Ureter (tissue), 1 donor: ENCODE results near the gene TBC1D30. TPM values are rescaled to one million over a fixed set of nuclear protein-coding genes. Genes with fewer than 3 reads are reported as not detected.

Experiments
- DNase-seq: peaks from one replicate; pipeline ENCODE4 v3.0.0-alpha.2; 2020; ENCODE audit warnings: low spot score
- total RNA-seq: library from RNA; stranded (reverse); gene quantifications from one replicate; pipeline ENCODE4 v1.2.4, GENCODE V29; 2023
- donor health status: DM: yes; HTN: yes; CAD: no.

Gene TBC1D30
- total RNA-seq, 1 donor from 2014 or later, result 24.2 TPM

DNA sequence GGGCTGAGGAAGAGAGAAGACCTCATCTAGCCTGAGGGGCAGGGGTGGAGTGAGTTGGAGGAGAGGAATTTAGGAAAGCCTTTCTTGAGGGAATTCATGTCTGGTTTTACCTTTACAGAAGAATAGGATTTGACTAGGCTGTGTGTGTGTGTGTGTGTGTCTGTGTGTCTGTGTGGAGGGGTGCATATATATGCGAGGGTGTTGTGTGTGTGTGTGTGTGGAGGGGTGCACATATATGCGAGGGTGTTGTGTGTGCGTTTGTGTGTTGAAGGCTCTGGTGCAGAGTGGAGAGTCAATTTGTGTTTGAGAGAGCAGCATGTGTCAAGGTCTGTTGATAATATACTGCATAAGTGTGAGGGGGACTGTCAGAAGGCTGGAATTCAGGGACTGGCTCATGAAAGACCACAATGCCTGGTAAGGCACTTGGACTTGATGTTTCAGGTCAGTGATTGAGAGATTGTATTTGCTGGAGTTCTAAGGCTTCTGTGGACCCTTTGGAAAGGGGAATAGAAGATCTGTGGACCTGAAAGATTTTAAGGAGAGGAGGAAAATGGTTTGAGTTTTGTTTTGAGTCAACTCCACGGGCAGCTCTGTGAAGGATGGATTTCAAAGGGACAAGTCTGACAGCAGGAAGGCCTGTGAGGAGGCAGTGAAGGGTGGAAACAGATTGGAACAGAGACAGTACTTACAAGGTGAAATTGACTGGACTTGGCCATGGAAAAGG lies 34.6 kb downstream of the TBC1D30 start:
- no peak for DNase-seq

DNA sequence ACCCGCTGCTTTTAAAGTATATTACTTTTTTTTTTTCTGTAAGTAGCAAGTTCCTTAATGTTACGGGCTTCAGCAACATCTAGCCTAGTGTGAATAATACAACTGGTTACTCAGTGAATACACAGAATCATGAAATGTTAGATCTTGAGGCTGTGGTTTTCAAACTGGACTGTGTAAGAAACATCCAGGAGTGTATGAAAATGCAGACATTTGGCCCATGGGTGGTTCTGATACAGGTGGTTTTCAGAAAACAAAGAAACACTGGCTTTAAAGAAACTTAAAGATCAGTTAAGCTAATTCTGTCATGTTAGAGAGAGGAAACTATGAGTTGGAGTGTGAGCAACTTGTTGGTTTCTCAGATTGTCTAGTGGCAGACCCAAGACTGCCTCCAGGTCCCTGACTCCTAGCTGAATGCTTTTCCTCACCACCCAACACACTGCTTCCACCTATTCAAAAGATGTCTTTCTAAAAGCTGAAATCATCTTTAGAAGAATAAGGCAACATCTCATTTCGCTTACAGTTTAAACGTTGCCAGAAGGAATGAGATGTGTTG lies 36.1 kb downstream of the TBC1D30 start:
- DNase-seq, result no peak

DNA sequence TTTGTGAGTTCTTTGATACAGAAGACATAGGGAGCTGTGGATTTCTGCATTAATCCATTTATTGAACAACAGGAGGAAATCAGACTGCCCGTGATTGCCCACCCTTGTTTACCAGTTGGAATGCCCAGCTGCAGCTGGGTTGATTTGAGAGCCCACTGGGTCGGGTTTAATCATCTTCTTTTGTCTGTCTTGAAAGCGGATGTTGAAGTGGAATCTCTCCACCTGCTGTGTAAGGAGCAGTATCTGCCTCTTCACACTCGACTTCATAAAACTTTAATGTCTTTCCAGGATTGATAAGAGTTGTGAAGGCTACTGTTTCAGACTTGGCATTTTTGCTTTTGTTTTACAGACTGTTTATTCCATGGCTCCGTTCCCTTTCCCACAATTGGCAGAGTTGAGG lies 39.9 kb downstream of the TBC1D30 start:
- no peak for DNase-seq

DNA sequence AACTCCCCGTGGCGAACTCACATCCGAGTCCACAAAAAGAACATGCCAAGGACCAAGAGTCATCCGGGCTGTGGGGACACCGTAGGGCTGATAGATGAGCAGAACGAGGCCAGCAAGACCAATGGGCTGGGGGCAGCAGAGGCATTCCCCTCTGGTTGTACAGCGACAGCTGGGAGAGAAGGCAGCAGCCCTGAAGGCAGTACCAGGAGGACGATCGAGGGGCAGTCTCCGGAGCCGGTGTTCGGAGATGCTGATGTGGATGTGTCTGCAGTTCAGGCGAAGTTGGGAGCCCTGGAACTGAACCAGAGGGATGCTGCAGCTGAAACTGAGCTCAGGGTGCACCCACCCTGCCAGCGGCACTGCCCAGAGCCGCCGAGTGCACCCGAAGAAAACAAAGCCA lies 50.7 kb downstream of the TBC1D30 start:
- no peak for DNase-seq

DNA sequence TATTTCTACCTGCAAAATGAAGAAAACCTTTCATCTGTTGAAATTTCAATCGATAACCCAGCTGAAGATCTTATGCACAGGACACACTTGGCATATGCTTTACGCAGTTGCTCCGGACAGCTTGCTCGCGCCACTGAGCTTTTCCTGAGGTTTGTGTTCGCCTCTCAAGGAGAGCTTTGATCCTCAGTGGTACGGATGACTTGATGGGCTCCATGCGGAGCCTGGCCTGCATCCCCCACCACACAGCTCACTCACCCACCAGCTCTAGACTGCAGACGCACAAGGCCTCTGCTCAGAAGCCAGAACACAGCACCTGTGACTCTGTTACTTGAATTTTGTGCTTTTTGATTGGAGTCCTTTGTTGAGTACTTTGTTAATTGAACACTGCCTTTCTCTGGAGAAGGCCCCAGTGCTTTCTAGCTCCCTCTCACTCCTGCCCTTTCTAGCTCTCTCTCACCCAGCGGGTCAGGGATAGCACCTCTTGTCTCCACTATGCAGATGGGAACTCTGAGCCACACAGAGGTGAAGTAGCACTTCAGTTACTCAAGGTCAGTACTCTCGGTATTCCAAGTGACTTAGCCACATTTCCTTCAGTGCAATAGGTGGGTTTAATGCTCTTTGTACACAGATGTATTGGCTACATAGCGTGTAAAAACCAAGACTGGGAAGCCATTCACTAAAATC lies 52.1 kb downstream of the TBC1D30 start:
- DNase-seq, result no peak

DNA sequence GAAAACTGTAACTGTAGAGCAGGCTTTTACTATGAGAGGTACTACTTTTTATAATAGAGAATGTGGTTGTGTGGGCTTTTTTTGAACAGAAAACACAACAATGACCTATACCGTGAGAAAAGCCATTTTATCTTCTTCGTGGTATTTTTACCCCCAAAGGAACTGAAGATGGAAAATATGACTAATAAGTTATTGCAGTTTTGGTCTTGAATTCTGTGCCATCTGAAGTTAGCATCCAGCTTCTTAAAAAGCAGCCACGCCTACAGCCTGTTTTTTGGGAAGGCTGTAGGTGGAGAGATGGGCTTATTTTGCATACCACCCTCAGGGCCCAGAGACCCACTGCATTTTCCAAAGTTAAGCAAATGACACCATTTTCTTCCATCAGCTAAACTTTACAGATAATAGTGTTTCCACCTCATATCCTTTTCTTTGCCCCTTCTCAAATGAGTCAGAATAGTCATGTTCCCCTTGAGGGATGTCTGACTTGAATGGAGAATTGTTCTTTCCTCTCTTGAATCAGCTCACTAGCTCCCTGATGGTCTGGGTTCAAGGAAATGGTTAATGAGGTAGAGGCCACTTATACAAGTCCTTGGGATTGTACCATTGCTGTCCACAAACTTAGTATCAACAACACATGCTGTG lies 53.0 kb downstream of the TBC1D30 start:
- no peak for DNase-seq

DNA sequence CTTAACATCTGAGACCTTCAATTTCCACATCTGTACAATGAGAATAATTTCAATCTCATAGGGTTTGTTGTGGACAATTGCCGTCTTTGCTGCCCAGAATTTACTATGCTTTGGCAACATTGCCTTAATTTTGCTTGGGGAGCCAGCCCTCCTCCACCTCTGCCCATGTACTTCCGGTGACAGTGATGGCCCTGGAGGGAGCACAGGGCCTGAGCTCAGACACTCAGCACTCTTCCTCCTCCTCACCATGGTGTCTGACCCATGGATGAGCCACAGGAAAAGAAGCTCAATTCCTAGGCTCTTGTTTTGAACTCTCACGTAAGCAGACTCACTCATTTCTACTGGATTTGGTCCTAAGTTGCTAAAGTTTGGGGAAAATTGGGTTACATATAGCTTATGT lies 58.2 kb downstream of the TBC1D30 start:
- DNase-seq, result no peak

DNA sequence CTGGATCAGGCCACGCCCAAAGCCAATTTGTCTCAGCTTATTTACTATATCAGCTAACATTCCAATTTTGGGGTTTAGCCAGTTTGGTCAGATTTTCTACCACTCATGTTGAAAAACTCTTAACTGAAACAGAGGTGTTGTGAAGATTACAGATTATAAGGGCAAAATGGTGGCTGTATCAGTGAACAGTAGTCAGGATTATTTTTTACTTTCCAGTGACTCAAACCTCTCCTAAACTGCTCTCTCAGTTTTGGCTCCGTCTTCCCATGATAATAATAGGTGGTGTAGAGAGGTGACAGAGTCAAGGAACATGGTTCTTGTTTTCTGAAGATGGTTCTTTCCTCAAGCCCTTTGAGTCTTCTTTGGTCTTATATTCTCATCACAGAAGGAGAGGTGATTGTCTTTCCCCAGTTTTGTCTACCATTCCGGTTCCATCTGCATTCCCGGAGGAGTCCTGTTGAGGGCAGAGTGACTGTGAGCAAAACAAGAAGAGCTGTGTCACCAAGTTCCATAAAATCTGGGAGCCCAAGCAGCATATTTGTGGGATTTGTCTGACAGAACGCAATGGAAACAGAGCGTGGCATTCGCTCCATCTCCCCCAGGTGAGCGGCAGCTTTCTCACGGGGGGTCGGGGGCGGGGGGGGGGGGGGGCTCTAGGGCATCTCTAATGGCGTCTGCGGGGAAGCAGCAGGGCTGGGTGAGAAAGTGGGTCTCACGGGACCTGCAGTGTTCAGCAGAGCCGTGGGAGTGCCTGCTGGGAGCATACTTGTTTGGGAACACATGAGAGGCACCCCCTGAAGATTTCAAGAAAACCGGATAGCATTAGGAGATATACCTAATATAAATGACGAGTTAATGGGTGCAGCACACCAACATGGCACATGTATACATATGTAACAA lies 59.1 kb downstream of the TBC1D30 start:
- no peak for DNase-seq

DNA sequence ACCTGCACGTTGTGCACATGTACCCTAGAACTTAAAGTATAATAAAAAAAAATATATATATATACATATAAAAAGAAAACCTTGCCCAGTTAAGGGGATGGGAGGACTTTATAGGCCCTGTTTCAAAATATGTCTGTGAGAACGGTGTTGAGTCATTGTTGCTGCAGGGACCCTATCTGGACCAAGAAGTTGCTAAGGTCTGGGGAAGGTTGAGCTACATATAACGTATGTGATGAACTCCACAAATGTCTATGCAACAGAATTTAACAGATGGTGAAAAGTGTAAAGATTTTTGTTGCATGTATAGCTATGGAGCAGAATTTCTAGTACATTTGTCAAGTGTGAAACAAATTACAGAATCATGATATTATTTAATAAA lies 59.7 kb downstream of the TBC1D30 start:
- DNase-seq, result no peak

DNA sequence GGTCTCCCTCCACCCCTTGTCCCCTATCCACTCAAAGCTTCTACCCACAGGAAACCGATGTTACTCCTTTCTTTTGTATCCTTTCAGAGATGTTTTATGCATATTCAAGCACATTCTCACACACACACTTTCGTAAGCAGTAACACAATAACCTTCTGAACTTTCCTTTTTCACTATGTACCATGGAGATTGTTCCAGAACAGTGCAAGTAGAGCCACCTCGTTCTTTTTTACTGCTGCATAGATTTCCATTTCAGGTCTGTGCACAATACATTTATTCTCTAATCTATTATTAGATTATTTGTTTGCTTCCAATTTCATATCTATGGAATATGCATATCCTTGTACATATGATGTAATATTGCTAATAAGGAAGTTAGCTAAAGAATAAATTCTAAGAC lies 60.3 kb downstream of the TBC1D30 start:
- DNase-seq, result no peak

DNA sequence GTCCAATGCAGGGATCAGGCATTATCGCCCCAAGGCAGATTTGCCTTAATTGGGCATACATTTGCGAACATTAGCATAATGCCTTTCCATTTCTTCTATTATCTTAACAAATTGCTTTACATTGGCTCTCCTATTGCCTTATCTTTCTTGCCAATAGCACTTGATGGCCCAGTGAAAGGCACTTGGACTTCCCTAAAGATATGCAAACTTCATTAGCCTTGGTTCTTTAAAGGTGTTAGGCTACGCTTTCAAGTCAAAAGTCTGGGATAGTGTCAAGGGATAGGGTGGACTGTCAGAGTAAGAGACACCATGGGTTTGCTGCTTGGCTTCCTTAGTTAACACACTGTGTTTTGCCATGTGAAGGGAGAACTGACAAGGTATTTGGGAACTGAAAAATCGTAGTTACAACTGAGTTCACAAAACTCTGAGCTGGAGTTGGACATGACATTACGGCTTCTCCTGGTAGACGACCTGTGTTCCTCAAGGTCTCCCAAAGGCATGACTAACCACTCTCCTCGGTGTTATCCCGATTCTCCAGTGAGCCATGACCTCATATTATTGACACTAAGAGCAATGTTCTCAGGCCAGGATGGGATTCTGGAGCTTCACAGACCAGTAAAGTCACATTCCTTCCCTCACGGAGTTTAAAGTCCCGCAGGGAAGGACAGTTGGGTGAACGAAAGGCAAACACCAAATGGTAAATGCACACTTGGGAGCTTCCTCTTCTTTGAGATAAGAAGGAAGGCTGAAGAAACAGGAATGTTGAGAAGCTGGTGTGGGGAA lies 65.2 kb downstream of the TBC1D30 start:
- DNase-seq, result no peak

DNA sequence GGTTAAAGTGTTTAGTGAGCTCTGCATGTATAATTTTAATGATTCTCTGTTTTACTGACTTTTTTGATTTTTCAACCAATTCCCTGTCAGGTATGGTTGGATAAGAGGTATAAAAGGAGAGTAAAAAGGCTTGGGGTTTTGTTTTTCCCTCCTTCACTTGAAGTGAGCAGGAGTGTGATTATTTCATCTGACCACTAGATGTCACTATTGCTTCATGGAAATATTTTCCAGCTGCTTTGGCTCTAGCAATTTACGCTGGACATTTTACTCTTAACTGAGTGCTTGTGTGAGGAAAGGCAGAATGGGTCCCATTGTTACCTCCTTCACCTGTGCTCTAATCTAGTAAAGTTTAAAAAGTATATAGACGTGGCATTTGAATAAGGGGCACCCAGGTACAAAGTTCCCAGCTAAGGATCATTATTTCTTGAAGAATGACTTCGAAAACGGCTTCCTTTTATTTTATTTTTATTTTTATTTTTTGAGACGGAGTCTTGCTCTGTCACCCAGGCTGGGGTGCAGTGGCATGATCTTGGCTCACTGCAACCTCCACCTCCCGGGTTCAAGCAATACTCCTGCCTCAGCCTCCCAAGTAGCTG lies 66.5 kb downstream of the TBC1D30 start:
- no peak for DNase-seq

DNA sequence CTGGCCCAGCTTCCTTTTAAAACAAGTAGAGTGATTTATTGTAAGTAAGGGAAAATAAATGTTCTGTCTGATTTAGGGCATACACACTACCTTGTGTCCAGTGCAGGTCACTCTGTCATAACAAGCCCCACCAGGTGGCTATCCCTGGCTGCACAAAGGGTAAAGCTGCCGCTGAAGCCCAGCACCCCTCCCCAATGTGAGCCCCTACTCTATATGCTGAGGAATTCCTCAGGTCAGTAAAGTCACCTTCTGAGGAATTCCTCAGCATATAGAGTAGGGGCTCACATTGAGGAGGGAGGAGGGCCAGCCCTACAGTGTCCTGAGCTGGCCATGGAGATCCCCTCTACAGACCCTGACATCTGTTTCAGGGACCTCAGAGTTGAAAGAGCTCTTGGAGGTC lies 67.2 kb downstream of the TBC1D30 start:
- no peak for DNase-seq

DNA sequence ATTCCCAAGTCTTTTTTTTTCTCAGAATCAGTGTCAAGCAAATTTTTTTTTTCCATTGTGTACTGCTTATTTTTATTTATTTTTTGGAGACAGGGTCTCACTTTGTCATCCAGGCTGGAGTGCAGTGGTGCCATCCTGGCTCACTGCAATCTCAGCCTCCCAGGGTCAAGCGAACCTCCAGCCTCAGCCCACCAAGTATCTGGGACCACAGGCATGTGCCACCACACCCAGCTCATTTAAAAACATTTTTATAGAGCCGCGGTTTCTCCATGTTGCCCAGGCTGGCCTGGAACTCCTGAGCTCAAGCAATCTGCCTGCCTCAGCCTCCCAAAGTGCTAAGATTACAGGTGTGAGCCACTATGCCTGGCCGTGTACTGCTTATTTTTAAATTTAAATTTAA lies 68.1 kb downstream of the TBC1D30 start:
- DNase-seq, result no peak

DNA sequence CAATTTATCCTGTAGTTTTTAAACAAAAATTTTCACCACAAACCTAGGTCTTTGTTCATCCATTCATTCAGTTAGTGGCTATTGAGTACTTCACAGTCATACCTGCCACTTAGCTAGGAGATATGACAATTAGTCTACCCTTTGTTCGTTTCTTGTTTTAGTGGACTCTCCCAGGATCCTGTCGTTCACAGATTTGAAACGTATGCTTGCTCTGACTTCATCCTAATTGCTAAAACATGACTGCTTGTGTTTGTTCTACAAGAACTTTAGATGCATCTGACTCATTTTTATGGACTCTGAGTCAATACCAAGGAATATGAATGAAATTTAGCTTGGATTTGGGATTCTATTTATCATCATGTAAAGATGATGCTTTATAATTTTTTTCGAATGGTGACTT lies 69.5 kb downstream of the TBC1D30 start:
- no peak for DNase-seq

DNA sequence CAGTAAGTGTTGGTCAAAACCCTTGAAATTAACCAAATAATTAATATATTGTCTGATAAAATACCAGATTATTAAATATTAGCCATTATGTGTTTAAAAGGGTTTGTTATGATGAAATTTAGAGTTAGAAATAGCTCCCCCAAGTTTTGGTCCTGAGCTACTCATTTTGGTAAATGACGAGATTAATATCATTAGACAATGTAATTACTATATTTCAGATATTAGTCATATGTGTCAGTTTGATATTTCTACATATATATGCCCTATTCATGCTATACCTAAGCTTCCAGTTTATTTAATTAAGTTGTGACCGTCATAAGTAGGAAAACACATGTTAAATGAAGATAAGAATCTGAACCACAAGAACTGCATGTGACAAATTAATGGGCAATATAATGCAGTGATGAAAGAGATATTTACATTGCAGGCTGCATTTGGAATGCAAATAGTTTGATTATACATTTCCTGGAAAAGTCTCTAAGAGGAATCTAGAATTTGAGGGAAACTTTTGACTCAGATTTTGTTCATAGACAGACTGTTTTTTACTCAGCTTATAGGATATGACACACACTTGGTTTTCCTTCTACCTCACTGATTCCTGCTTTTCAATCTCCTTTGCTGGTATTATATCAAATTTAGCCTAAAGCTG lies 70.5 kb downstream of the TBC1D30 start:
- no peak for DNase-seq

DNA sequence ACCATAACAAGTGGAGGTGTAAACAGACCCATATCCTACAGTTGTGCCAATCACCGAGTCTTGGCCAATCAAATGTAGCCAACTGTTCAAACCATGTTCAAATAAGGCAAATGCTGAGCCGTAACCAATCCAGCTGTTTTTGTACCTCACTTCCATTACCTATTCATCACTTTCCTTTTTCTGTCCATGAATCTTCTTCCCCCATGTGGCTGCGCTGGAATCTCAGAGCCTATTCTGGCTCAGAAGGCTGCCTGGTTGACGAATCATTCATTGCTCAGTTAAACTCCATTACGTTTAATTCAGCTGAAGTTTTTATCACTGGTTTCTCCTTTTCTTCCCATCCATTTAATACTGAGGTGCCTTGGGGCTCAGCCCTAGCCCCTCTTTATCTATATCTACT lies 71.1 kb downstream of the TBC1D30 start:
- DNase-seq, result no peak

DNA sequence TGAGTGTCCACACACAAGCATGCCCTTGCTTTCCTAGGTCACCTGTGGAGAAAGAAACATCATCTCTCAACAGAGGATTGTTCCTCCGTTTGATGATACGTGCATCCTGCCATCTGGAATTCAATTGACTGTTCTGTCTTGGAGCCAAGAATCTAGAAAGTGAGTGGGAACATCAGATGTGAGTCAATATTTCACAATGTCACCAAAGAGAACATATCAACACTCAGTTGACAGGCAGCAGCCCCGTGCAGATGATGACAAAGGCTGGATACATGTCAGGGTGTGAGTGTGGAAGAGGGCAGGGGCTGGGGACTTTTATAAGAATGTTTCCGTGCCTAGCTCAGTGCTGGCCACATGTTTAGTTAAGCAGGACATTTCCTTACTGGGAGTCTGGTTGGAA lies 76.1 kb downstream of the TBC1D30 start:
- no peak for DNase-seq

DNA sequence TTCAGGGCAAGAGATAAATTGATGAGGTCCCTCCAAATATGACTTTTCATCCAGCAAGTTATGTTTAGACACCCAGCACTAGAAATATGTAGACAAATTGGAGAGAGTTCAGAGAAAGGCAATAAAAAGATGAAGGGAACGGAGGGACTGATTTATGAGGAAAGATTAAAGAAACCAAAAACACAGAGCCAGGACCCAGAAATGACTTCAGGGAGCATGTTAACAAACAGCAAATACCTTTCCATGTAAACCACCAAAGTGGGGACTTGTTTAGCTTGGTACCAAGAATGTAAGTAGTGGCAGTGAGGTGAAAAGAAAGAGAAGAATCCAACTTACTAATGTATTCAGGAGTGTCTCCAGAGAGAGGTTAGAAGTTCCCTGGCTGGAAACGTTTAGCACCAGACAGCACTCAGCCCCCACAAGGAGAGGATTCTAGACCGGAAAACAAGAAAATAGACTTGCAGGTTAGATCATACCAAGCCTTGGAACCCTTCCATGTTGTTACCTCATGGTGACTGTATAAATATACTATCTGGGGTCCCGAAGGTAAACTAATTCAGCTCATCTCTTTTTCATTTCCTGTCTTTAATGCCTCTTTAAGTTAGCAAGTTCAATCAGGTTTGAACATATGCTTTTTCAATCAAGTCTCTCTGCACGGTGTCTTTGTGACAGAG lies 79.2 kb downstream of the TBC1D30 start:
- DNase-seq, result no peak

DNA sequence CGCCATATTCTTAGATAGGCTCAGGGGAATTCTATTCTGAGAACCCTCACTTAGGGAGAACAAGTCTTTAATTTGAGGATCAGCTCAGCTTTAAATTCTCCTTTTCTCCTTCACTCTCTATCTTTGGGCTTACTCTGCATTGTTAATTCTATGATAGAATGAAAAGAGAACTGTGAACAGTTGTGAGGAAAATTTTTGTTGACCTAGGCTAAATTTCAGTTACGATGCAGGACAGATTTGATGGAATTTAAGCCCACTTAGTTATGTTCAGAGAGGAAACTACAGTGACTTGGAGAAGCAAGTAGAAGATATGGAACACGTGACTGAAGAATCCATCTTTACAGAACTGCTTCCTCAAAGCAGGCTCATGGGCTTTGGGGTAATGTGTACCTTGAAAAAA lies 82.7 kb downstream of the TBC1D30 start:
- DNase-seq, result no peak
